ENCODE data around the gene MRPL12. TPM values are rescaled to one million over a fixed set of nuclear protein-coding genes. Genes with fewer than 3 reads are reported as not detected.

The MRPL12 gene
- total RNA-seq, 1 experiment from 2014 or later, result 139 TPM

DNA sequence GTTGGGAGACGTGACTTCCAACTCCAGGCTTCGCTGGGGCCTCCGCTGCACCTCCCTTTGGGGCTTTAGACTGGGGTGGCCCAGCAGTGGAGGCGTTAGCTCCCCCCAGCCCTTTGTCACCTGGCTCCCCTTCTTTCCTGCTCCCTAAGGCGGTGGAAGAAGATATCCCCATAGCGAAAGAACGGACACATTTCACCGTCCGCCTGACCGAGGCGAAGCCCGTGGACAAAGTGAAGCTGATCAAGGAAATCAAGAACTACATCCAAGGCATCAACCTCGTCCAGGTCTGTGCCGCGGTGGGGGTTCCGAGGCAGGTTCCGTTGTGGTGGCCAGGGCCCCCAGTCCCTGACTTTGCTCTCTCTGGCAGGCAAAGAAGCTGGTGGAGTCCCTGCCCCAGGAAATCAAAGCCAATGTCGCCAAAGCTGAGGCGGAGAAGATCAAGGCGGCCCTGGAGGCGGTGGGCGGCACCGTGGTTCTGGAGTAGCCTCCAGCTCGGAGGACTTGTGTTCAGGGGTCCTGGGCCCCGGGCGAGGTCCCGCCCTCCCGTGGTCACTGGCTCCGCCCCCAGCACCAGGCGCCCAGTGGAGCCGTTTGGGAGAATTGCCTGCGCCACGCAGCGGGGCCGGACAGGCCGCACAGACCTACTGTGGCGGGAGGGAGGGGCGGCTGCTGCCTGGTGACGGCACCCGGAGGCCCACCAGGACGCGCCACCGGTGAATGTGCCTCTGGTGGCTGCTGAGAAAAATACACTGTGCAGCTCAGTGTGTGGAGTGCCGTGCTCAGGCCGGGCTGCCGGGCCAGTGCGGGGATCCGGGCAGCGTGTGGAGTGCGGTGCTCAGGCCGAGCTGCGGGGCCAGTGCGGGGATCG lies 3.8 kb downstream of the MRPL12 start:
- H3K4me1 Mint-ChIP-seq, result peaks cover 26% of the 10 kb centered on the region
- H3K36me3 Mint-ChIP-seq, result peaks cover 30% of the 10 kb centered on the region
- CTCF ChIA-PET, result interaction anchor here (1.5 to 2.0 kb wide), 2 partner anchors 23 to 31 kb away, joined by 4 to 5 read pairs; partner anchors contain the start of genes ARL16 and HGS
- H3K9me3 Mint-ChIP-seq, result no peaks in the 10 kb centered on the region
- ATAC-seq, result no peak
- H3K27ac Mint-ChIP-seq, result no peak overlapping the region
- POLR2A ChIA-PET, result no interaction called here
- H3K4me3 Mint-ChIP-seq, result no peak overlapping the region
- no peaks in the 10 kb centered on the region for H3K27me3 Mint-ChIP-seq (ENCODE audit: low read depth)
- TF ChIP-seq, protein P1, sequence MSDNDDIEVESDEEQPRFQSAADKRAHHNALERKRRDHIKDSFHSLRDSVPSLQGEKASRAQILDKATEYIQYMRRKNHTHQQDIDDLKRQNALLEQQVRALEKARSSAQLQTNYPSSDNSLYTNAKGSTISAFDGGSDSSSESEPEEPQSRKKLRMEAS (CRISPR knock-in tag; IDR thresholded peaks at IDR 0.05), result no peak
- TF ChIP-seq, protein P2, sequence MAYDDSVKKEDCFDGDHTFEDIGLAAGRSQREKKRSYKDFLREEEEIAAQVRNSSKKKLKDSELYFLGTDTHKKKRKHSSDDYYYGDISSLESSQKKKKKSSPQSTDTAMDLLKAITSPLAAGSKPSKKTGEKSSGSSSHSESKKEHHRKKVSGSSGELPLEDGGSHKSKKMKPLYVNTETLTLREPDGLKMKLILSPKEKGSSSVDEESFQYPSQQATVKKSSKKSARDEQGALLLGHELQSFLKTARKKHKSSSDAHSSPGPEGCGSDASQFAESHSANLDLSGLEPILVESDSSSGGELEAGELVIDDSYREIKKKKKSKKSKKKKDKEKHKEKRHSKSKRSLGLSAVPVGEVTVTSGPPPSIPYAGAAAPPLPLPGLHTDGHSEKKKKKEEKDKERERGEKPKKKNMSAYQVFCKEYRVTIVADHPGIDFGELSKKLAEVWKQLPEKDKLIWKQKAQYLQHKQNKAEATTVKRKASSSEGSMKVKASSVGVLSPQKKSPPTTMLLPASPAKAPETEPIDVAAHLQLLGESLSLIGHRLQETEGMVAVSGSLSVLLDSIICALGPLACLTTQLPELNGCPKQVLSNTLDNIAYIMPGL (CRISPR knock-in tag; IDR thresholded peaks at IDR 0.05), result no peak
- no peak for TF ChIP-seq GRHL2 (CRISPR knock-in tag; IDR thresholded peaks at IDR 0.05; ENCODE audit: insufficient replicate concordance, severe bottlenecking)
- TF ChIP-seq KAT7 (CRISPR knock-in tag; IDR thresholded peaks at IDR 0.05; ENCODE audit: borderline replicate concordance), result no peak
- TF ChIP-seq SOX15 (CRISPR knock-in tag; IDR thresholded peaks at IDR 0.05), result no peak
- peak; percentile 44 for DNase-seq (ENCODE audit: low spot score)

DNA sequence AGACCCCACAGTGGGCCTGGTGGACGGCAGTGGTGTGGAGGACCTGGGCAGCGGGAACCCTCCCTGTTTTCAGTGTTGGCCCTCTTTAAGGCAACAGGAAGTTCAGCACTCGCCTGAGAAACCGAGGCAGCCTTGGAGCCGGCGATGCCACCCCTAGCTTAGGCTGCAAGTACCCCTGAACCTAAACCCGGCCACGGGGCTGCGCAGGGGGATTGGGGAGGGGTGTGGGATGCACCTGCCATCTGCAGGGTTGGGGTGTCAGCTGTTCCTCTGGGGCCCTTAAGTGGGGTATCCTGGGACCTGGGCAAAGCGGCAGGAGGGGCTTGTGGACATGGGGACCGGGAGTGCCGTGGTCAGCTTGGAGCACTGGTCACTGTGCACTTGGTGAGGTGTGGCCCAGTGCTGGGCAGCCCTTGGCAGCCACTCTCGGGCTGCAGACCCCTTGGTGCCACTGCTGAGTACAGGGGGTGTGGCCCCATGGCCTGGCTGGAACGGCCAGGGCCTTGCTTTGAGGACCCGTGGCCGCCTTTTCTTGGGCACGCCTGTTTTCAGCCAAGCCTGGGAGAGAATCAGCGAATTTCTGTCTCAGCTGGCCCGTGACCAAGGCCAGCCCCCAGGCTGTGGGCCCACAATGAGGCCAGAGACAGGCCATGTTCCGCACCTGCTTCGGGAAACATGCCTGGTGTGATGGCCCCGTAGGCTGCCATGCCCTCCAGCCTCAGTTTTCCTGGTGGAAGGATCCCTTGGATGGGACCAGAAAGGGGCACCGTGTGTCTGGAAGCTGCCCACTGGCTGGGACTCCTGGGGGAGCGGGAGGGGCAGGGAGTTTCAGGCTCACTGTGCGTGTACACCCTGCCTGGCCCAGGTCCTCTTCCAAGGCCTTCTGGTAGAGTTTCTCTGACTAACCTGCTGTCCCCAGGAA lies 4.8 kb downstream of the MRPL12 start:
- Mint-ChIP-seq H3K4me3 (no peak overlapping the region), H3K27ac (no peak overlapping the region), H3K27me3 (ENCODE audit: low read depth) (peaks cover 2% of the 10 kb centered on the region; the same call in 1 of the 2 replicates), H3K36me3 (peaks cover 24% of the 10 kb centered on the region), H3K9me3 (no peaks in the 10 kb centered on the region), H3K4me1 (peaks cover 25% of the 10 kb centered on the region)
- DNase-seq (ENCODE audit: low spot score) (no peak), ATAC-seq (no peak)
- ChIA-PET CTCF (interaction anchor here (2.0 kb wide), 1 partner anchor 24 kb away, joined by 5 read pairs; the partner anchor contains the start of genes ARL16 and HGS), POLR2A (no interaction called here)
- TF ChIP-seq OVOL2 (CRISPR knock-in tag; IDR thresholded peaks at IDR 0.05; ENCODE audit: borderline replicate concordance) (no peak), ELF4 (CRISPR knock-in tag; IDR thresholded peaks at IDR 0.05; ENCODE audit: low read depth) (no peak), CREM (CRISPR knock-in tag; IDR thresholded peaks at IDR 0.05) (no peak), FOXP1 (CRISPR knock-in tag; IDR thresholded peaks at IDR 0.05; ENCODE audit: borderline replicate concordance) (no peak), KAT7 (CRISPR knock-in tag; IDR thresholded peaks at IDR 0.05; ENCODE audit: borderline replicate concordance) (no peak)
- TF ChIP-seq, protein P3, sequence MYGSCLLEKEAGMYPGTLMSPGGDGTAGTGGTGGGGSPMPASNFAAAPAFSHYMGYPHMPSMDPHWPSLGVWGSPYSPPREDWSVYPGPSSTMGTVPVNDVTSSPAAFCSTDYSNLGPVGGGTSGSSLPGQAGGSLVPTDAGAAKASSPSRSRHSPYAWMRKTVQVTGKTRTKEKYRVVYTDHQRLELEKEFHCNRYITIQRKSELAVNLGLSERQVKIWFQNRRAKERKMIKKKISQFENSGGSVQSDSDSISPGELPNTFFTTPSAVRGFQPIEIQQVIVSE (CRISPR knock-in tag; IDR thresholded peaks at IDR 0.05; ENCODE audit: borderline replicate concordance), result no peak
- TF ChIP-seq, protein P4, sequence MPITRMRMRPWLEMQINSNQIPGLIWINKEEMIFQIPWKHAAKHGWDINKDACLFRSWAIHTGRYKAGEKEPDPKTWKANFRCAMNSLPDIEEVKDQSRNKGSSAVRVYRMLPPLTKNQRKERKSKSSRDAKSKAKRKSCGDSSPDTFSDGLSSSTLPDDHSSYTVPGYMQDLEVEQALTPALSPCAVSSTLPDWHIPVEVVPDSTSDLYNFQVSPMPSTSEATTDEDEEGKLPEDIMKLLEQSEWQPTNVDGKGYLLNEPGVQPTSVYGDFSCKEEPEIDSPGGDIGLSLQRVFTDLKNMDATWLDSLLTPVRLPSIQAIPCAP (CRISPR knock-in tag; IDR thresholded peaks at IDR 0.05), result no peak

DNA sequence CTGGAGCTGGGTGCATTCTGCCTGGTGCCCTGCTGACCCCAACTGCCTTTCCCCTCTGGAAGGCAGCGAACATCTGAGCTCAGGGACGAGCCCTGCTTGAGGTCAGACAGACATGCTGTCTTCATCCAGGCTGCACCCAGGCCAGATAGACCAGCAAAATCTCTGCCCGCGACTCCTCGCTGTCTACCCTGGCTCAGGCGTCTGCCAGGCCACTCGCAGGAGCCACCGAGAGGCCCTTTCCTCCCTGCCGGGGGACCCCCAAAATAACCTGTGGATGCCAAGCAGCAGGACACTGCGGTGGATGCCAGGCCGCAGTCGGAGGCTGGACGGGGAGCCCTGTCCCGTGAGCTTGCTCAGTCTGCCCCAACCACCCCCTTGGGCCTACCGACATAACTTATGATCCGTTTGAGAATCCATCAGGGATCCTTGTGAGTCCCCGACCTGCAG lies 5.6 kb downstream of the MRPL12 start:
- Mint-ChIP-seq H3K27me3 (ENCODE audit: low read depth) (peaks cover 2% of the 10 kb centered on the region; the same call in 1 of the 2 replicates), H3K4me1 (peaks cover 29% of the 10 kb centered on the region), H3K9me3 (no peaks in the 10 kb centered on the region), H3K4me3 (no peak overlapping the region), H3K36me3 (peaks cover 24% of the 10 kb centered on the region), H3K27ac (peak overlapping the region; percentile 89)
- CTCF ChIA-PET, result interaction anchor here (2.0 kb wide), 1 partner anchor 25 kb away, joined by 5 read pairs; the partner anchor contains the start of genes ARL16 and HGS
- POLR2A ChIA-PET, result no interaction called here
- TF ChIP-seq CBFB (CRISPR knock-in tag; IDR thresholded peaks at IDR 0.05; ENCODE audit: low read depth), result no peak
- no peak for TF ChIP-seq ZNF317 (CRISPR knock-in tag; IDR thresholded peaks at IDR 0.05; ENCODE audit: borderline replicate concordance, low read depth)
- TF ChIP-seq ZNF423 (CRISPR knock-in tag; IDR thresholded peaks at IDR 0.05), result no peak
- no peak for TF ChIP-seq SP1 (CRISPR knock-in tag; conservative IDR thresholded peaks at IDR 0.05)
- TF ChIP-seq HMGA2 (CRISPR knock-in tag; IDR thresholded peaks at IDR 0.05), result no peak
- TF ChIP-seq, protein P5, sequence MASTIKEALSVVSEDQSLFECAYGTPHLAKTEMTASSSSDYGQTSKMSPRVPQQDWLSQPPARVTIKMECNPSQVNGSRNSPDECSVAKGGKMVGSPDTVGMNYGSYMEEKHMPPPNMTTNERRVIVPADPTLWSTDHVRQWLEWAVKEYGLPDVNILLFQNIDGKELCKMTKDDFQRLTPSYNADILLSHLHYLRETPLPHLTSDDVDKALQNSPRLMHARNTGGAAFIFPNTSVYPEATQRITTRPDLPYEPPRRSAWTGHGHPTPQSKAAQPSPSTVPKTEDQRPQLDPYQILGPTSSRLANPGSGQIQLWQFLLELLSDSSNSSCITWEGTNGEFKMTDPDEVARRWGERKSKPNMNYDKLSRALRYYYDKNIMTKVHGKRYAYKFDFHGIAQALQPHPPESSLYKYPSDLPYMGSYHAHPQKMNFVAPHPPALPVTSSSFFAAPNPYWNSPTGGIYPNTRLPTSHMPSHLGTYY (CRISPR knock-in tag; IDR thresholded peaks at IDR 0.05), result no peak
- TF ChIP-seq IRF2 (CRISPR knock-in tag; IDR thresholded peaks at IDR 0.05; ENCODE audit: borderline replicate concordance, low read depth), result no peak
- TF ChIP-seq, protein P4 (CRISPR knock-in tag; IDR thresholded peaks at IDR 0.05), result no peak
- TF ChIP-seq EMX1 (CRISPR knock-in tag; IDR thresholded peaks at IDR 0.05), result no peak
- TF ChIP-seq NFE2L1 (CRISPR knock-in tag; IDR thresholded peaks at IDR 0.05), result no peak
- TF ChIP-seq MXD4 (CRISPR knock-in tag; IDR thresholded peaks at IDR 0.05; ENCODE audit: borderline replicate concordance), result no peak
- ATAC-seq, result no peak
- no peak for DNase-seq (ENCODE audit: low spot score)

Measured in WTC11 (cell line).